ENCODE measurements around the gene ARHGAP21. TPM values are rescaled to one million over a fixed set of nuclear protein-coding genes. Genes with fewer than 3 reads are reported as not detected.

Gene ARHGAP21
- total and polyA plus RNA-seq, 4 donors: 25.5 to 140 (median 66.8) TPM

DNA sequence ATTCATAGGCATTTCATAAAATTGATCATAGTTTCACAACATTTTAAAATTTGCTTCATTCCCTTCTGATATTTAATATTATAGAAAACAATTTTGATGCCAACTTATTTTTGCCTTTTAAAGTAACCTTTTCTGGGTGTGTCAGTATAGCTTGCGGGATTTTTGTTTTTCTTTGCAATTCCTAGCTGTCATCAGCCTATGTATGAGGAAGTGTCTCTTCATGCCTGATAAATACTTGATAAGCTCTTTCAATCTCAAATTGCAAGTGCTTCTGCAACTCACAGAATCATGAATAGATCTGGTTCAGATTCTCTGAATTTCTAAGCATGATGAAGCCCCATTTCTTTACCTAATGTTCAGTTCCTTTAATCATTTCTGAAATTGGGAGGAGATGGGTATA is 28.0 kb upstream of the ARHGAP21 start:
- Histone ChIP-seq H3K27ac (ENCODE audit: low read depth in 1 of 2, low read length in 2 of 2) (no peak overlapping the region), H3K4me1 (ENCODE audit: control insufficient read depth in 1 of 2, insufficient read depth in 2 of 2, low read length in 2 of 2) (no peaks in the 10 kb centered on the region), H3K36me3 (ENCODE audit: control insufficient read depth in 1 of 2, insufficient read depth in 2 of 2, low read length in 1 of 2) (no peaks in the 10 kb centered on the region), H3K9me3 (ENCODE audit: control insufficient read depth, low read length) (no peaks in the 10 kb centered on the region), H3K4me3 (ENCODE audit: low read length in 2 of 2) (no peak overlapping the region), H3K27me3 (ENCODE audit: control insufficient read depth in 1 of 2, insufficient read depth in 2 of 2, low read length in 1 of 2) (no peaks in the 10 kb centered on the region)
- WGBS, 2 donors: 43 to 47% methylated on average over 1 of the region's 1 CpG
- no peak for ATAC-seq (ENCODE audit: low FRiP score)
- no peak for DNase-seq
- intact Hi-C loops (cut with DNase I): no loop called here

- no peaks in the 10 kb centered on the region for H3K27me3 ChIP-seq (ENCODE audit: control insufficient read depth in 1 of 2, insufficient read depth in 2 of 2, low read length in 1 of 2)
- H3K4me1 ChIP-seq (ENCODE audit: control insufficient read depth in 1 of 2, insufficient read depth in 2 of 2, low read length in 2 of 2): no peaks in the 10 kb centered on the region
- H3K4me3 ChIP-seq (ENCODE audit: low read length in 2 of 2): no peak overlapping the region
- DNase-seq (no peak), ATAC-seq (ENCODE audit: low FRiP score) (no peak)
- no peaks in the 10 kb centered on the region for H3K36me3 ChIP-seq (ENCODE audit: control insufficient read depth in 1 of 2, insufficient read depth in 2 of 2, low read length in 1 of 2)
- H3K27ac ChIP-seq (ENCODE audit: low read depth in 1 of 2, low read length in 2 of 2): no peak overlapping the region
- H3K9me3 ChIP-seq (ENCODE audit: control insufficient read depth, low read length): no peaks in the 10 kb centered on the region
- intact Hi-C loops (cut with DNase I): no loop called here
- WGBS, 2 donors: 93 to 96% methylated on average over 2 of the region's 2 CpGs
Measured at GRCh38 chr10:24750695-24751094, 27.0 kb upstream of the ARHGAP21 start.

DNA sequence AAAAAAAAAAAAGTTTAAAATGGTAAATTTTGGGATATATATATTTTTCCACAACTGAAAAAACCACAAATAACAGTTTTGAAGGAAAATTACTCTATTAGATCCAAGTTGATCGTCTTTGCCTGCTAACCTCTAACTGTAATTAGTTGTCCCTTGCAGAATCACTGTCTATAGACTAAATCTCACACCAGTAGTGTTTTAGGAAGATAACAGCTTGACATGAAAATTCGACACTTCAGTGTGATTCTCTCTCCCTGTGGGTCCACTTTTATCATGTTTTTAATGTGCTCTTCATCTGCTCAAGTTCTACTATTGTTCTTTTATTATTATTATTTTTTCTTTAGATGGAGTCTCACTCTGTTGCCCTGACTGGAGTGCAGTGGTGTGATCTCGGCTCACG is 24.5 kb upstream of the ARHGAP21 start:
- no peaks in the 10 kb centered on the region for H3K27me3 ChIP-seq (ENCODE audit: control insufficient read depth in 1 of 2, insufficient read depth in 2 of 2, low read length in 1 of 2)
- no peak overlapping the region for H3K27ac ChIP-seq (ENCODE audit: low read depth in 1 of 2, low read length in 2 of 2)
- no peaks in the 10 kb centered on the region for H3K9me3 ChIP-seq (ENCODE audit: control insufficient read depth, low read length)
- DNase-seq: no peak
- 92% methylated on average over 4 of the region's 4 CpGs for WGBS, 2 donors
- intact Hi-C loops (cut with DNase I): no loop called here
- no peak overlapping the region for H3K4me3 ChIP-seq (ENCODE audit: low read length in 2 of 2)
- ATAC-seq (ENCODE audit: low FRiP score): no peak
- H3K36me3 ChIP-seq (ENCODE audit: control insufficient read depth in 1 of 2, insufficient read depth in 2 of 2, low read length in 1 of 2): no peaks in the 10 kb centered on the region
- H3K4me1 ChIP-seq (ENCODE audit: control insufficient read depth in 1 of 2, insufficient read depth in 2 of 2, low read length in 2 of 2): no peaks in the 10 kb centered on the region

DNA sequence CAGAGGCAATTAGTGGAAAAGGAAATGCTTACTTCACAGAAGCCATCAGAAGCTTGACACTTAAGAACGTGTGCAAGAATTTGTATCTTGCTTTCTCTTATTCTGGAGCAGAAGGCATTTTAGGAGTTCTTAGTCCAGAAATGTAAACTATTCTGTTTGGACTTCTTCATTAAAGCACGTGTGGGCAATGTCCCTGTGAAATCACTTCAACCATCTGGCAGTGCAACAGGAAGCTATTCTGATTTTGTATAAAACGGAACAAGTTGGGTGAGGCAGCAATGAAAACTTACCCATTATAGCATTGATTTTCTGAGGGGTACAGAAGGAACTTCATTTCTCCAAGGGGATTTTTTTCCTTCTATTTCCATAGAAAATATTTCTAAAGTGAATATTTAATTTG is 21.3 kb upstream of the ARHGAP21 start:
- 26 to 28% methylated on average over 3 of the region's 3 CpGs for WGBS, 2 donors
- H3K36me3 ChIP-seq (ENCODE audit: control insufficient read depth in 1 of 2, insufficient read depth in 2 of 2, low read length in 1 of 2): no peaks in the 10 kb centered on the region
- H3K4me1 ChIP-seq (ENCODE audit: control insufficient read depth in 1 of 2, insufficient read depth in 2 of 2, low read length in 2 of 2): no peaks in the 10 kb centered on the region
- H3K9me3 ChIP-seq (ENCODE audit: control insufficient read depth, low read length): peaks cover 1% of the 10 kb centered on the region
- no peak for ATAC-seq (ENCODE audit: low FRiP score)
- no peaks in the 10 kb centered on the region for H3K27me3 ChIP-seq (ENCODE audit: control insufficient read depth in 1 of 2, insufficient read depth in 2 of 2, low read length in 1 of 2)
- intact Hi-C loops (cut with DNase I): no loop called here
- H3K4me3 ChIP-seq (ENCODE audit: low read length in 2 of 2): no peak overlapping the region
- DNase-seq: no peak
- H3K27ac ChIP-seq (ENCODE audit: low read depth in 1 of 2, low read length in 2 of 2): no peak overlapping the region

DNA sequence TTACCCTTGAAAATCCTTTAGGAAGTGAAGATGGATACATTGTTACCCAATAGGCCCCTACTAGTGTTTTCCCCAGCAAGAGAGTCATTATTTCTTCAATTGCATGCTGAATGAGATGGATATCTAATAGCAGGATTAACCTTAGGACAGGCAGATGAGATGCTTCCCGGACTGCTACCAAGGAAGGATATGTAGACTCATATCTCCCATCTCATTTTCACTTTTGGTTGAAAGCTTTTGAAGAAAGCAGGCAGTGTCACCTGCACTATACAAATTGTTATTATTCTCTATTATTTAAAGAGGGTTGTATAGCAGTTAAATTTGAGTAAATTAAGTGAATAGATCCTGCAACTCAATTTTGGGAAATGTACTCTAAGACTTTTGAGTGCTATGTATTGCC is 17.0 kb upstream of the ARHGAP21 start:
- WGBS, 2 donors: 91 to 95% methylated on average over 1 of the region's 1 CpG
- Histone ChIP-seq H3K4me1 (ENCODE audit: control insufficient read depth in 1 of 2, insufficient read depth in 2 of 2, low read length in 2 of 2) (no peaks in the 10 kb centered on the region), H3K9me3 (ENCODE audit: control insufficient read depth, low read length) (peaks cover 1% of the 10 kb centered on the region), H3K27me3 (ENCODE audit: control insufficient read depth in 1 of 2, insufficient read depth in 2 of 2, low read length in 1 of 2) (no peaks in the 10 kb centered on the region), H3K36me3 (ENCODE audit: control insufficient read depth in 1 of 2, insufficient read depth in 2 of 2, low read length in 1 of 2) (no peaks in the 10 kb centered on the region), H3K27ac (ENCODE audit: low read depth in 1 of 2, low read length in 2 of 2) (no peak overlapping the region), H3K4me3 (ENCODE audit: low read length in 2 of 2) (no peak overlapping the region)
- ATAC-seq (ENCODE audit: low FRiP score): no peak
- intact Hi-C loops (cut with DNase I): no loop called here
- no peak for DNase-seq

DNA sequence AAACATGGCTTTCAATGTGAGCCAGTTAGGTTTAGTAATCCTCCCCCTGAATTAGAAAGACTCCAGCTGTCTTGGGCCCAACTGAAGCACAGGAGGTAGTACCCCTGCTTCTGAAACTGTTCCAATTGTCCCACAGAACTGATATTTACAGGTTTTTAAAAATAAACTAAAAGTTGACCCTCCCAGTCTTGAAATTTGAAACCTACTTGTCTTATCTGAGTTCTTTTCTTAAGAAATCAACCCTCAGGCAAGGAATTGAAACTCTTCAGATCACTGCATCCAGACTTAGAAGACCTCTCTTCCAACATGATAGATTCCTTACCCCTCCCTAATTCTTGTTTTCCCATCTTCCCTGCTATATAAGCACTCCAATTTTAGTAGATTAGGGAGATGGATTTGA is 13.3 kb upstream of the ARHGAP21 start:
- no peaks in the 10 kb centered on the region for H3K27me3 ChIP-seq (ENCODE audit: control insufficient read depth in 1 of 2, insufficient read depth in 2 of 2, low read length in 1 of 2)
- H3K36me3 ChIP-seq (ENCODE audit: control insufficient read depth in 1 of 2, insufficient read depth in 2 of 2, low read length in 1 of 2): no peaks in the 10 kb centered on the region
- no peak overlapping the region for H3K27ac ChIP-seq (ENCODE audit: low read depth in 1 of 2, low read length in 2 of 2)
- DNase-seq (no peak), ATAC-seq (ENCODE audit: low FRiP score) (no peak)
- H3K9me3 ChIP-seq (ENCODE audit: control insufficient read depth, low read length): peaks cover 1% of the 10 kb centered on the region
- intact Hi-C loops (cut with DNase I): no loop called here
- H3K4me1 ChIP-seq (ENCODE audit: control insufficient read depth in 1 of 2, insufficient read depth in 2 of 2, low read length in 2 of 2): no peaks in the 10 kb centered on the region
- H3K4me3 ChIP-seq (ENCODE audit: low read length in 2 of 2): no peak overlapping the region

DNA sequence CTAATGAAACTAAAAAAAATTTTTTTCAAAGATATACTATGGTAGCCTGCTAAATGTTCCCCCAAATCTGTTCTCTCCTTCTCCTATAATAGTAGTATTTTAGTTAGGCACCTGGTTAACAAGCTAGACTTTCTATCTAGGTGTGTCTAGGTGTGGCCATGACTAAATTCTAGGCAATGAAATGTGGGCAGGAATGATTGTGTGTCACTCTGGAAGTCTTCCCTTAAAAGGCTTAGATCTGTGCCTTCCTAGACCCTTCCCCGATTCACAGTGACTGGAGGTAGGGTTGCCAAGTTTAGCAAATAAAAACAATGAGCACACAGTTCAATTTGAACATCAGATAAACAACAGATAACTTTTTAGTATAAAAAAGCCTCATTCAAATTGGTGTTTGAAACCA is 8.3 kb upstream of the ARHGAP21 start:
- H3K36me3 ChIP-seq (ENCODE audit: control insufficient read depth in 1 of 2, insufficient read depth in 2 of 2, low read length in 1 of 2): no peaks in the 10 kb centered on the region
- 82 to 89% methylated on average over 1 of the region's 1 CpG for whole genome bisulfite sequencing, 2 donors
- no peak overlapping the region for H3K4me3 ChIP-seq (ENCODE audit: low read length in 2 of 2)
- no peaks in the 10 kb centered on the region for H3K9me3 ChIP-seq (ENCODE audit: control insufficient read depth, low read length)
- no peaks in the 10 kb centered on the region for H3K4me1 ChIP-seq (ENCODE audit: control insufficient read depth in 1 of 2, insufficient read depth in 2 of 2, low read length in 2 of 2)
- DNase-seq: no peak
- intact Hi-C loops (cut with DNase I): no loop called here
- no peak for ATAC-seq (ENCODE audit: low FRiP score)
- no peak overlapping the region for H3K27ac ChIP-seq (ENCODE audit: low read depth in 1 of 2, low read length in 2 of 2)
- H3K27me3 ChIP-seq (ENCODE audit: control insufficient read depth in 1 of 2, insufficient read depth in 2 of 2, low read length in 1 of 2): no peaks in the 10 kb centered on the region

GRCh38 chr10:24730811-24731210 is 7.1 kb upstream of the ARHGAP21 start:
- Histone ChIP-seq H3K27me3 (ENCODE audit: control insufficient read depth in 1 of 2, insufficient read depth in 2 of 2, low read length in 1 of 2) (no peaks in the 10 kb centered on the region), H3K4me3 (ENCODE audit: low read length in 2 of 2) (no peak overlapping the region), H3K36me3 (ENCODE audit: control insufficient read depth in 1 of 2, insufficient read depth in 2 of 2, low read length in 1 of 2) (no peaks in the 10 kb centered on the region), H3K9me3 (ENCODE audit: control insufficient read depth, low read length) (no peaks in the 10 kb centered on the region), H3K27ac (ENCODE audit: low read depth in 1 of 2, low read length in 2 of 2) (no peak overlapping the region), H3K4me1 (ENCODE audit: control insufficient read depth in 1 of 2, insufficient read depth in 2 of 2, low read length in 2 of 2) (no peaks in the 10 kb centered on the region)
- DNase-seq: no peak
- no peak for ATAC-seq (ENCODE audit: low FRiP score)
- intact Hi-C loops (cut with DNase I): no loop called here
- WGBS, 2 donors: 90 to 93% methylated on average over 3 of the region's 3 CpGs

DNA sequence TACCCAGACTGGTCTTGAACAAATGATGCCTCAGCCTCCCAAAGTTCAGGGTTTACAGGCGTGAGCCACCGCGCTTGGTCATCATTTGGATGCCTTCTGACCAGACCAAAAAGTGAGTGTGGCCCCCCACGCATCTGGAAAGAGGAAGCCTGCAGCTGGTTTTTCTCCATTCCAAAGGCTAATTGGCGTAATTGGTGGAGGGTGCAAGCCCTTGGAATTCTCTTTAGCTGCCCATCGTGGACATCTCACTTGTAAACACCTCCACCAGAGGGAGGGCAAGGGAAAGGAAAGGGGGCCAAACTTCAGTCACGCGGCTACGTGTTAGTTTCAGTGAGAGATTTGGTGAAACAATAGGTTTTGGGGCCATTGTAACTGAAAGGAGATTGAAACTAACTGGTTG is 4.1 kb upstream of the ARHGAP21 start:
- no peaks in the 10 kb centered on the region for H3K27me3 ChIP-seq (ENCODE audit: control insufficient read depth in 1 of 2, insufficient read depth in 2 of 2, low read length in 1 of 2)
- ATAC-seq (ENCODE audit: low FRiP score): no peak
- no peak for DNase-seq
- 88% methylated on average over 9 of the region's 9 CpGs for WGBS, 2 donors
- H3K4me1 ChIP-seq (ENCODE audit: control insufficient read depth in 1 of 2, insufficient read depth in 2 of 2, low read length in 2 of 2): no peaks in the 10 kb centered on the region
- intact Hi-C loops (cut with DNase I): loop anchor here in 1 of 2 donors (10.0 kb wide), 3 partner anchors 227 to 337 kb away; partner anchors contain the start of gene PRTFDC1
- H3K36me3 ChIP-seq (ENCODE audit: control insufficient read depth in 1 of 2, insufficient read depth in 2 of 2, low read length in 1 of 2): no peaks in the 10 kb centered on the region
- no peak overlapping the region for H3K27ac ChIP-seq (ENCODE audit: low read depth in 1 of 2, low read length in 2 of 2)
- no peak overlapping the region for H3K4me3 ChIP-seq (ENCODE audit: low read length in 2 of 2)
- no peaks in the 10 kb centered on the region for H3K9me3 ChIP-seq (ENCODE audit: control insufficient read depth, low read length)
